Astrocyte of the hippocampus (primary cell): ENCODE data around the gene MCM7.
"Not testable (repeated sequence)": the region's sequence is repeated elsewhere in the genome, so short reads cannot be mapped to it uniquely, and the experiment has no call there.

Source experiments
- DNase-seq: peaks from one replicate; pipeline ENCODE4 v3.0.0; 2011; ENCODE audit warnings: low read depth, low spot score

The MCM7 gene

DNA sequence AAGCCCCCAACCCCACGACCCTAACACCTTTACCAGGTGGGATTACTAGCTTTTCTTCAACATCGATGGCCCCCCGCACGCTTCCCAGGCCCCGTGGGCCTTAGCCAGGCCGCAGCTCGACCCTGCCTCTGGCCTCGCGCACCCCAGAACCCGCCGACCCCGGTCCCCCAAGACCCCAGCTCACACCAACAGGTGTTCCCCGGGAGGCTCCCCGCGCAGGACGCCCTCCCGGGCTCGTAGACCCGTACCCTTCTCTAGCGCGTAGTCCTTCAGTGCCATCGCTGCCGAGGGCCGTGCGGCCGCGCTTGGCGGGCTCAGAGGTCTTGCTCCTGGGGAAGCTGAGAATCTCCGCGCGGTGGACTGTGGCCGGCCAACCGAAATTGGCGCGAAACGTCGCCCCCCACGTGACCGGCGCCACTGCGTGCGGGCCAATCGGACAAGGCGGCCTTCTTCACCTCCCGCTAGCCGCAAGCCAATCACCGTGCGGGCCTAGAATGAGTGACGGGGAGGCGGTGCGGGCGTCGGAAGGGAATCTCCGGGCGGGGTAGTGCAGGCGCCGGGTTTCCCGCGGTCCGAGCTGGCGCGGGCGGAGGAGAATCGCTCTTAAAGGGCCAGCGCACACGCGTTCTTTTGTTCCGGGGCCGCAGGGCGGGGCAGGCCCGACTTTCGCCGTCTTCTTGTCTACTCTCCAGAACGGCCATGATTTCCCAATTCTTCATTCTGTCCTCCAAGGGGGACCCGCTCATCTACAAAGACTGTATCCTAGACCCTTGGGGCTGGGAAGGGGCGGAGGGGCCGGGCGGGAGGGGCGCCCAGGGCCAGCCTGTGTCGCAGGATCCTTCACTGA, at the start of gene MCM7, which contains the start of gene AP4M1:
Gene MCM7, minus strand, starts transcription at position 382 of the 847 bp plus-strand sequence. Its CDS starts 103 bp downstream, at position 279.
Gene AP4M1, plus strand, starts transcription at position 628 of the 847 bp plus-strand sequence. Its CDS starts 72 bp downstream, at position 700.
- peak; percentile 100 for DNase-seq

DNA sequence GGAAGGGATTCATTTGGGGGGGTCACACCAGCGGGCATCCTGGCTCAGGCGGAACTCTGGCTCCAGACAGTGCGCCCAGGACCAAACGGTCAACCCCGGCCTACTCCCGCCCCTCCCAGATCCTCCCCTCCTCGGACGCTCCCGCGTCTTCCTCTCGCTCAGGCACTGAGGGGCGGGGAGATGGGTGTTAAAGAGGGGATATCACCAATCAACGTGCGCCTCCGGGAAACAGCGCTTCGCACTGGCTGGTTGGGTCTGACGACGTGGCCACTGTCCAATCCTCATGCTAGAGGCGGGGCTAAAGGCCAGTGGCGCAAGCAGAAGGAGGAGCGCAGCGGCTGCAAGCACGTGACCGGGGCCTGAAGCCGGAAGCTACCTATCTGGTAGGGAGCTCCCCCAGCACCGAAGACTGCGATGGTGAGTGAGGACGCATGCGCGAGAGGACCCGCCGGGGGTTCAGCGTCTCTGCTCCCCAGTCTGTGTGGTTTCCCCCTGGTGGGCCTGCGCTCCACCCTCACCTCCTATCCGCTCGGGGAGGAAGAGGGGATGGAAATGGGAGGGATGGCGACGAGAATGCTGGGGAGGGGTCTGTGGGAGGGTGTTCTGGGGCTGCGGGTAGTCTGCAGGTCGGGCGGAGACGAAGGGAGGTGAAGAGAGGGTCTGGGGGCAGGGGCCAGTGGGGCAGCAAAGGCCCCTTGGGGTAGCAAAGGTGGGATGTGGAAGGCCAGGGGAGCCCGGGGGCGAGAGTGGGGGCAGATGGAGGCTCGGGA, 47.5 kb upstream of the MCM7 start, which contains the start of gene LAMTOR4:
Gene LAMTOR4, plus strand, starts transcription at position 360 of the 770 bp plus-strand sequence. Its CDS starts 55 bp downstream, at position 415.
- DNase-seq: peak; percentile 100

DNA sequence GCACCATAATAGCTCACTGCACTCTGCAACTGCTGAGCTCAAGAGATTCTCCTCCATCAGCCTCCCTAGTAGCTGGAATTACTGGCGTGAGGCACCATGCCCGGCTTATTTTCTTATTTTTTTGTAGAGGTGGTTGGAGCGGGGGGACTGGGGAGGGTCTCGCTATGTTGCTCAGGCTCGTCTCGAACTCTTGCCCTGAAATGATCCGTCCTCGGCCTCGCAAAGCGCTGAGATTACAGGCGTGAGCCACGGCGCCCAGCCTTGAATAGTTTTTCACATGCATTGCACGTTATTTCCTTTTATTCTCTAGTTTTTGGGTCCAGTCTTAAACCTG, 47.0 kb upstream of the MCM7 start:
- DNase-seq: no peak

DNA sequence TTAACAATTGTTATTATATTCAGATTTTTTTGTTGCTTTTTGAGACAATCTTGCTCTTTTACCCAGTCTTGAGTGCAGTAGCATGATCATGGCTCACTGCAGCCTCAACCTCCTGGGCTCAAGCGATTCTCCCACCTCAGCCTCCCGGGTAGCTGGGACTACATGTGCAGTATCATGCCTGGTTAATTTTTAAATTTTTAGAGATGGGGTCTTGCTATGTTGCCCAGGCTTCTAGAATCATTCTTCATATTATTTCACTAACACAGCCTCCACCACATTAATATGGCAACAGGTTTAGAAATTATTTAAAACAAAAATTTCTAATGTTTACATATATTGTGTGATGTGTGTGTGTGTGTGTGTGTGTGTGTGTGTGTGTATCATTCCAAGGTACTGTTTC, 46.1 kb upstream of the MCM7 start:
- no peak for DNase-seq

DNA sequence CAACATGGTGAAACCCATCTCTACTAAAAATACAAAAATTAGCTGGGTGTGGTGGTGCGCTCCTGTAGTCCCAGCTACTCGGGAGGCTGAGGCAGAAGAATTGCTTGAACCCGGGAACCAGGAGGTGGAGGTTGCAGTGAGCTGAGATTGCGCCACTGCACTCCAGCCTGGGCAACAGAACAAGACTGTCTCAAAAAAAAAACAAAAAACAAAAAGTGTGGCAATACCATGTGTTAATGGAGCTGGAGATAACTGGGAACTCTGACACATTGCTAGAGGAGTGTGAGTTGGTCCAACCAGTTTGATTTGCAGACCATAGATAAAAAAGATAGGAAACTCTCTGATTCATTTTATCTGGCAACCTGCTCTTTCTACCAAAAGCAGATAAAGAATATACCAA, 45.2 kb upstream of the MCM7 start:
- DNase-seq: not testable (repeated sequence)

DNA sequence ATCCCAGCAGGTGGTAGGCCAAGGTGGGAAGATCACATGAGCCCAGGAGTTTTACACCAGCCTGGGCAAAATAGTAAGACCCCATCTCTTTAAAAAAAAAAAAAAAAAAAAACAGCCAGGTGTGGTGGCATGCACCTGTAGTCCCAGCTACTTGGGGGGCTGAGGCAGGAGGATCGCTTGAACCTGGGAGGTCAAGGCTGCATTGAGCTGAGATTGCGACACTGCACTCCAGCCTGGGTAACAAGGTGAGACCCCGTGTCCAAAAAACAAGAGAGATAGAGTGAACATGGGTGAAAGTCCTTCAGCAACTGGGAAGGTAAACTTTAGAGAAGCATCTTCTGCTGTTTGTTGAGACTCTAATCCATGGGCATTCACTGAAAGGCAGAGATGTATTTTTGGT, 41.3 kb upstream of the MCM7 start:
- DNase-seq: no peak

DNA sequence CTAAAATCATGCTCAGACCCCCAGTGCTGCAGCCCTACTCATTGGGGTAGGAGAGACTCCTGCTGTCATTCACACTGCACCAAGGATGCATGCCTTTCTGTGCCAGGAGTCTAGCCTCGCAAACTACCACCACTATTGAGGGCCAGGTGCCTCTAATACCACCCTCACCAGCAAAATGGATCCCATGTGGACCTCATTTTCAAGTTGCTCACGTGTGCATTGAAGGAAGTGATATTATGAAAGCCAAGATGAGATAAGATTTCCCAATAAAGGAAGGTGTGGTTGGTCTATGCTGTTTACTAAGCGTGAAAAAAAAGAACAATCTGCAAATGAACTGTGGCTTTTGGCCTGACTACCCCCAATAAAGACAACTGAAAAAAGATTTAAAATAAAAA, 40.4 kb upstream of the MCM7 start:
- no peak for DNase-seq

GRCh38 chr7:100137851-100138760, 36.9 kb upstream of the MCM7 start:
- DNase-seq: no peak

- DNase-seq: peak; percentile 80
Observed at GRCh38 chr7:100132697-100133151, 31.5 kb upstream of the MCM7 start.

DNA sequence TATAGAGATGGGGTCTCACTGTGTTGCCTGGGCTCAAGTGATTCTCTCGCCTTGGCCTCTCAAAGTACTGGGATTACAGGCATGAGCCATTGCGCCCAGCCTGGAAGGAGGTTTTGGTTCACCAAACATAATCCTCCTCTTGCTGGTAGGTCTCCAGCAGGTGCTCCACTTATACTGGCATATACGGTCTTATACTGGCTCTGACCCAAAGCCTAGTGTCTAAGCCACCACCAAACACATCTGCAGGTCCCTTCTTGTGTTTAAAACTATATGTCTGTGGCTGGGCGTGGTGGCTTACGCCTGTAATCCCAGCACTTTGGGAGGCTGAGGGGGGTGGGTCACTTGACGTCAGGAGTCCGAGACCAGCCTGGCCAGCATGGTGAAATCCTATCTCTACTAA, 30.9 kb upstream of the MCM7 start:
- no peak for DNase-seq

GRCh38 chr7:100130608-100131453, 29.6 kb upstream of the MCM7 start:
- peak; percentile 84 for DNase-seq

- DNase-seq: not testable (repeated sequence)
Observed at GRCh38 chr7:100130220-100130607, 29.0 kb upstream of the MCM7 start.

DNA sequence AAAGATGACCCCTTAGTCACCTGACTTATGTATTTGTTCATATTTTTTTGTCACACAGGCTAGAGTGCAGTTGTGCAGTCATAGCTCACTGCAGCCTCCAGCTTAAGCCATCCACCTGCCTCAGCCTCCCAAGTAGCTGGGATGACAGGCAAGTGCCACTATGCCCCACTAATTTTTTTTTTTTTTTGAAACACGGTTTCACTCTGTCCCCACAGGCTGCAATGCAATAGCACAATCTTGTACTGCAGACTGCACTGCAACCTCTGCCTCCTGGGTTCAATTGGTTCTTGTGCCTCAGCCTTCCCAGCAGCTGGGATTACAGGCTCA, 27.4 kb upstream of the MCM7 start:
- no peak for DNase-seq

GRCh38 chr7:100127866-100128636, 26.9 kb upstream of the MCM7 start:
- DNase-seq: peak; percentile 44

GRCh38 chr7:100126931-100127865, 26.0 kb upstream of the MCM7 start, which contains the start of gene MBLAC1:
TSS of gene MBLAC1 (plus strand) at chr7:100126967. CDS start at chr7:100127396, 429 bp downstream.
- peak; percentile 96 for DNase-seq

DNA sequence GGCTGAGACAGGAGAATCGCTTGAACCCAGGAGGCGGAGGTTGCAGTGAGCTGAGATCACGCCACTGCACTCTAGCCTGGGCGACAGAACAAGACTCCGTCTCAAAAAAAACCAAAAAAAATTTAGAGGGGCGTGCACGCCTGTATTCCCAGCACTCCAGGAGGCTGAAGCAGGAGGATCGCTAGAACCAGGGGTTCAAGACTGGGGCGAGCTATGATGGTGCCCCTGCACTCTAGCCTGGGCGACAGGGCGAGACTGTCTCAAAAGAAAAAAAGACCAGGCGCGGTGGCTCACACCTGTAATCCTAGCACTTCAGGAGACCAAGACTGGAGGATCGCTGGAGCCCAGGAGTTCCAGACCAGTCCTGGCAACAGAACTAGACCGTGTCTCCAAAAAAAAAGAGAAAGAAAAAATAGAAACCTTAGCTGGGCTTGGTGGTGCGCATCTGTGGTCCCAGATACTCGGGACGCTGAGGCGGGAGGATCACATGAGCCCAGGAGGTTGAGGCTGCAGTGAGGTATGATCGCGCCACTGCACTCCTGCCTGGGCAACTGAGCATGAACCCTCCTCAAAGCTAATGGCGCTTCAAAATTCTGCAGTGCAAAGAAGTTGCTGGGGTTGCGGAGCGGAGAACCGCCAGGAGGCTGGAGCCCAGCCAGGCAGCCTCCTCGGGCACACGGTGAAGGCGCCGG, 25.2 kb upstream of the MCM7 start:
- no peak for DNase-seq

DNA sequence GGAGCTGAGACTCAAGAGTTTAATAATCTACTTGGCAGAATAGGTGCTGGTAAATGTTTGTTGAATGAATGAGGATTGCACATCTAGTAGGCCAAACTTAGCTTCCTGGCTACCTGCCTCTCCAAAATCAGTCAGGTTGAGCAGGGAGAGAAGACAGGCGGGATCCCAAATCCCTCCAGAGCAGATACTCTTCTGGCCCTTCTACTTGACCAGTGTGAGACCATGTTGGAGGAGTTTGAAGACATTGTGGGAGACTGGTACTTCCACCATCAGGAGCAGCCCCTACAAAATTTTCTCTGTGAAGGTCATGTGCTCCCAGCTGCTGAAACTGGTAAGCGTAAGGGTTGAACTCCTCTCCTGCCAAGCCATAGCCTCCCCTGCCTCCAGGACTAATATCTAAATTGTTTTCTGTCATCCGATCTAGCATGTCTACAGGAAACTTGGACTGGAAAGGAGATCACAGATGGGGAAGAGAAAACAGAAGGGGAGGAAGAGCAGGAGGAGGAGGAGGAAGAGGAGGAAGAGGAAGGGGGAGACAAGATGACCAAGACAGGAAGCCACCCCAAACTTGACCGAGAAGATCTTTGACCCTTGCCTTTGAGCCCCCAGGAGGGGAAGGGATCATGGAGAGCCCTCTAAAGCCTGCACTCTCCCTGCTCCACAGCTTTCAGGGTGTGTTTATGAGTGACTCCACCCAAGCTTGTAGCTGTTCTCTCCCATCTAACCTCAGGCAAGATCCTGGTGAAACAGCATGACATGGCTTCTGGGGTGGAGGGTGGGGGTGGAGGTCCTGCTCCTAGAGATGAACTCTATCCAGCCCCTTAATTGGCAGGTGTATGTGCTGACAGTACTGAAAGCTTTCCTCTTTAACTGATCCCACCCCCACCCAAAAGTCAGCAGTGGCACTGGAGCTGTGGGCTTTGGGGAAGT, 23.4 kb upstream of the MCM7 start:
- no peak for DNase-seq
